ENCODE results near the gene ARSG. TPM values are rescaled to one million over a fixed set of nuclear protein-coding genes. Genes with fewer than 3 reads are reported as not detected.

Gene ARSG
- polyA plus RNA-seq, 3 donors, result 15.5 to 19.3 (median 19.2) TPM

DNA sequence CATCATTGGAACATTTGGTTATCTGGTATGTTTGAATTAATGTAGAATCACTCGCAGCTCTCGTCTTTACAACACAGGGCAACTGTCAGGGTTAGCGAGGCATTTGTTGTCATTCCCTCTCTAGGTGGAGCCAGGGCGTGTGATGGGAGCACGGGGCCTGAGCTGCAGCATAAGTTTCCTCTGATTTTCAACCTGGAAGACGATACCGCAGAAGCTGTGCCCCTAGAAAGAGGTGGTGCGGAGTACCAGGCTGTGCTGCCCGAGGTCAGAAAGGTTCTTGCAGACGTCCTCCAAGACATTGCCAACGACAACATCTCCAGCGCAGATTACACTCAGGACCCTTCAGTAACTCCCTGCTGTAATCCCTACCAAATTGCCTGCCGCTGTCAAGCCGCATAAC, 128.8 kb downstream of the ARSG start:
- Mint-ChIP-seq H3K27me3 (ENCODE audit: low read depth in 3 of 3) (peaks cover 0 to 3% (median 1%) of the 10 kb centered on the region in 3 donors), H3K36me3 (peaks cover 59 to 79% of the 10 kb centered on the region in 2 donors), H3K27ac (no peak overlapping the region), H3K9me3 (peaks cover 0 to 14% (median 8%) of the 10 kb centered on the region in 7 donors), H3K4me3 (no peak overlapping the region), H3K4me1 (peaks cover 1% of the 10 kb centered on the region)
- Histone ChIP-seq H4K20me1 (ENCODE audit: insufficient read depth, low read length) (no peaks in the 10 kb centered on the region), H3K27me3 (ENCODE audit: control insufficient read depth in 2 of 2, insufficient read depth in 2 of 2, low read length in 2 of 2) (no peaks in the 10 kb centered on the region), H3K79me2 (ENCODE audit: insufficient read depth, low read length) (no peaks in the 10 kb centered on the region), H3K27ac (ENCODE audit: low read depth in 1 of 2, low read length in 2 of 2) (no peak overlapping the region), H3K36me3 (replicated peaks in 1 of 2; ENCODE audit: control insufficient read depth in 1 of 2, insufficient read depth in 2 of 2, low read length in 2 of 2) (peaks cover 34 to 53% of the 10 kb centered on the region in 2 donors), H3K4me2 (replicated peaks; ENCODE audit: extremely low read depth, low read length, poor library complexity, severe bottlenecking) (no peak overlapping the region), H2AFZ (ENCODE audit: insufficient read depth, low read depth, low read length, poor library complexity, severe bottlenecking) (no peak overlapping the region), H3K4me3 (replicated peaks in 1 of 3; ENCODE audit: low read depth in 2 of 3, low read length in 3 of 3) (no peak overlapping the region), H3K9ac (ENCODE audit: insufficient read depth, low read length, poor library complexity, severe bottlenecking) (no peak overlapping the region), H3K9me3 (replicated peaks in 1 of 2; ENCODE audit: control insufficient read depth in 1 of 2, insufficient read depth in 1 of 2, low read length in 2 of 2) (no peaks in the 10 kb centered on the region), H3K4me1 (ENCODE audit: control insufficient read depth in 1 of 2, insufficient read depth in 2 of 2, low read length in 2 of 2) (no peaks in the 10 kb centered on the region)
- DNase-seq, result no peak
- no peak for TF ChIP-seq CTCF (IDR thresholded peaks at IDR 0.05)
- WGBS (ENCODE audit: insufficient coverage), result 97% methylated on average over 9 of the region's 14 CpGs
- intact Hi-C loops (cut with micrococcal nuclease), result no loop called here

DNA sequence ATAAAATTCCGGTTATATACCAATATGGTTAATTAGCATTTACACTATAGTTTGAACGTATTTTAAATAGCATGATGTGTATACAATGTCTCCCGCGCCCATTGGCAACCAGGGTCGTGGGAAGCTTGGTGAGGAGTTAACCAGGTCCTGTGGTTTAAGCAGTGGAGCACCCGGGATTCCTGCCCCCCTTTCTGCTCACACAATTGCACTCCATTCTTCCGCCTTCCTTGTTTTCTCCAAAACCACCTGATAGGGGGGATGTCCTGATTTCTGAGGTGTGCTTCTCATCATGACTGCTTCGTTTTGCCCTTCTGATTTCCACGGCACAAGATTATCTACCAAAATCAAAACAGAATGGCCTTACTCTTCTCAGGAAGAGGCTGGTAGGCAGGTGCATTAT, 130.2 kb downstream of the ARSG start:
- H2AFZ ChIP-seq (ENCODE audit: insufficient read depth, low read depth, low read length, poor library complexity, severe bottlenecking), result no peak overlapping the region
- peaks cover 41 to 66% of the 10 kb centered on the region in 2 donors for H3K36me3 ChIP-seq (replicated peaks in 1 of 2; ENCODE audit: control insufficient read depth in 1 of 2, insufficient read depth in 2 of 2, low read length in 2 of 2)
- intact Hi-C loops (cut with micrococcal nuclease), result no loop called here
- H3K4me2 ChIP-seq (replicated peaks; ENCODE audit: extremely low read depth, low read length, poor library complexity, severe bottlenecking), result no peak overlapping the region
- TF ChIP-seq CTCF (IDR thresholded peaks at IDR 0.05), result no peak
- H3K9ac ChIP-seq (ENCODE audit: insufficient read depth, low read length, poor library complexity, severe bottlenecking), result no peak overlapping the region
- no CpG with 5 or more reads among the region's 9 CpGs for WGBS (ENCODE audit: insufficient coverage)
- no peak for DNase-seq
- Mint-ChIP-seq H3K27me3 (ENCODE audit: low read depth in 3 of 3) (peaks cover 0 to 3% (median 1%) of the 10 kb centered on the region in 3 donors), H3K27ac (no peak overlapping the region), H3K9me3 (peaks cover 0 to 6% (median 2%) of the 10 kb centered on the region in 7 donors), H3K36me3 (peaks cover 63 to 83% of the 10 kb centered on the region in 2 donors), H3K4me3 (no peak overlapping the region), H3K4me1 (no peaks in the 10 kb centered on the region)
- H3K4me1 ChIP-seq (ENCODE audit: control insufficient read depth in 1 of 2, insufficient read depth in 2 of 2, low read length in 2 of 2), result no peaks in the 10 kb centered on the region
- H3K4me3 ChIP-seq (replicated peaks in 1 of 3; ENCODE audit: low read depth in 2 of 3, low read length in 3 of 3), result no peak overlapping the region
- no peaks in the 10 kb centered on the region for H4K20me1 ChIP-seq (ENCODE audit: insufficient read depth, low read length)
- no peaks in the 10 kb centered on the region for H3K79me2 ChIP-seq (ENCODE audit: insufficient read depth, low read length)
- no peak overlapping the region for H3K27ac ChIP-seq (ENCODE audit: low read depth in 1 of 2, low read length in 2 of 2)
- H3K27me3 ChIP-seq (ENCODE audit: control insufficient read depth in 2 of 2, insufficient read depth in 2 of 2, low read length in 2 of 2), result no peaks in the 10 kb centered on the region
- no peaks in the 10 kb centered on the region for H3K9me3 ChIP-seq (replicated peaks in 1 of 2; ENCODE audit: control insufficient read depth in 1 of 2, insufficient read depth in 1 of 2, low read length in 2 of 2)
